HG02870 (cell line): ENCODE results near the gene NCOA1.
"Not testable (repeated sequence)": the region's sequence is repeated elsewhere in the genome, so short reads cannot be mapped to it uniquely, and the experiment has no call there.

Source experiments
- ATAC-seq: cut with Tn5 transposase; IDR thresholded peaks from one replicate; pipeline ENCODE4 v1.9.1; 2021; ENCODE audit warnings: mild to moderate bottlenecking, moderate library complexity; ENCODE audit not compliant: unreplicated experiment

Gene NCOA1

DNA sequence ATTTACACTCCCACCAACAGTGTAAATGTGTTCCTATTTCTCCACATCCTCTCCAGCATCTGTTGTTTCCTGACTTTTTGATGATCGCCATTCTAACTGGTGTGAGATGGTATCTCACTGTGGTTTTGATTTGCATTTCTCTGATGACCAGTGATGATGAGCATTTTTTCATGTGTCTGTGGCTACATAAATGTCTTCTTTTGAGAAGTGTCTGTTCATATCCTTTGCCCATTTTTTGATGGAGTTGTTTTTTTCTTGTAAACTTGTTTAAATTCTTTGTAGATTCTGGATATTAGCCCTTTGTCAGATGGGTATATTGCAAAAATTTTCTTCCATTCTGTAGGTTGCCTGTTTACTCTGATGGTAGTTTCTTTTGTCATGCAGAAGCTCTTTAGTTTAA lies 41.0 kb downstream of the NCOA1 start:
- ATAC-seq, result not testable (repeated sequence)

- ATAC-seq, result not testable (repeated sequence)
Observed at GRCh38 chr2:24533574-24533973, 42.5 kb downstream of the NCOA1 start.

GRCh38 chr2:24538720-24539119 lies 47.7 kb downstream of the NCOA1 start:
- no peak for ATAC-seq

GRCh38 chr2:24539258-24539657 lies 48.2 kb downstream of the NCOA1 start:
- no peak for ATAC-seq

- ATAC-seq, result no peak
Observed at GRCh38 chr2:24540011-24540477, 49.0 kb downstream of the NCOA1 start.

DNA sequence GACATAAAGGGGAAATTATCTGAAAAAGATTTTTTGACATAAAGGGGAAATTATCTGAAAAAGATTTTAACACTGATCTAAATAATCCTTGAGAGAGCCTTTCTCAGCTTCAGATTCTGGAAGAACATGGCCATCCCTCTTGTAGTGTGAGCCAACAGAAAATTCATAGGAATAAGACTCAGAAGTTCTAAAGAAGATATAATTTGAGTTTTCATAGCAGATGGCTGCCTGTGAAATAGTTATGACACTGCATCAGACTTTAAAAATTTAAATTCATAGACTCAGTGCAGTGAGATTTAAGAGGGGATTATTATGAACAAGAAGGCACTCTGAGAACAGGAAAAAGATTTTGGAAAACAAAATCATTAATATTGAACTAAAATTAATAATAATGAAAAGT lies 50.6 kb downstream of the NCOA1 start:
- ATAC-seq, result no peak

- ATAC-seq, result no peak
Observed at GRCh38 chr2:24542269-24542872, 51.3 kb downstream of the NCOA1 start.

GRCh38 chr2:24543252-24543651 lies 52.2 kb downstream of the NCOA1 start:
- no peak for ATAC-seq

GRCh38 chr2:24544456-24545115 lies 53.5 kb downstream of the NCOA1 start:
- ATAC-seq, result no peak

DNA sequence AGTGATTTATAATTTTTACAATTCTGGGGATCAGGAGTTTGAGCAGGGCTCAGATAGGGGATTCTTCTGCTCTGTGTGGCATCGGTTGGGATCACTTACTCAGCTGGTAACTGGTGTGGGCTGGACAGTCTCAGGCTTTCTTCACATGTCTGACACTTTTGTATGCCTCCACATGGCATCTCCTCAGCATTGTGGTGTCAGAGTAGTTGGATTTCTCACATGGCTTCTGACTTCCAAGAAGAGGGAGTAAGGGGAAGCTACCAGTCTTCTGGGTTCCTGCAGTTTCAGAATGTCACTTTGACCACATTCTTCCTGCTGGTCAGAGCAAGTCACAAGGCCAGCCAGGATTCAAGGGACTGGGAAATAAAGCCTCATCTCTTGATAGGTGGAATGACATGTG lies 55.6 kb downstream of the NCOA1 start:
- no peak for ATAC-seq

DNA sequence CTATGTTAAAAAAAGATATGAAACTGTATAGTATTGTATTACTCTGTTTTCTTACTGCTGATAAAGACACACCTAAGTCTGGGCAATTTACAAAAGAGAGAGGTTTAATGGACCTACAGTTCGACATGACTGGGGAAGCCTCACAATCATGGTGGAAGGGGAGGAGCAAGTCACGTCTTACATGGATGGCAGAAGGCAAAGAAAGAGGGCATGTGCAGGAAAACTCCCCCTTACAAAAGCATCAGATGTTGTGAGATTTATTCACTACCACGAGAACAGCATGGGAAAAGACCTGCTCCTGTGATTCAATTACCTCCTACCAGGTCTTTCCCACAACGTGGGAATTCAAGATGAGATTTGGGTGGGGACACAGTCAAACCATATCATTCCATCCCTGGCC lies 57.0 kb downstream of the NCOA1 start:
- ATAC-seq, result no peak

DNA sequence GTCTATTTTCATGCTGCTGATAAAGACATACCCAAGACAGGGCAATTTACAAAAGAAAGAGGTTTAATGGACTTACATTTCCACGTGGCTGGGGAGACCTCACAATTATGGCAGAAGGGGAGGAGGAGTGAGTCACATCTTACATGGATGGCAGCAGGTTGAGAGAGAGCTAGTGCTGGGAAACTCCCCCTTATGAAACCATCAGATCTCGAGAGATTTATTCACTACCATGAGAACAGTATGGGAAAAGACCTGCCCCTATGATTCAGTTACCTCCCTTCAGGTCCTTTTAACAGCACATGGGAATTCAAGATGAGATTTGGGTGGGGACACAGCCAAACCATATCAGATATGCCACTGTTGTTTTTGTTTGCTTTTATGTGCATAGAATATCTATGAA lies 59.2 kb downstream of the NCOA1 start:
- not testable (repeated sequence) for ATAC-seq

GRCh38 chr2:24551016-24551415 lies 60.0 kb downstream of the NCOA1 start:
- no peak for ATAC-seq

GRCh38 chr2:24552836-24553235 lies 61.8 kb downstream of the NCOA1 start:
- ATAC-seq, result no peak

DNA sequence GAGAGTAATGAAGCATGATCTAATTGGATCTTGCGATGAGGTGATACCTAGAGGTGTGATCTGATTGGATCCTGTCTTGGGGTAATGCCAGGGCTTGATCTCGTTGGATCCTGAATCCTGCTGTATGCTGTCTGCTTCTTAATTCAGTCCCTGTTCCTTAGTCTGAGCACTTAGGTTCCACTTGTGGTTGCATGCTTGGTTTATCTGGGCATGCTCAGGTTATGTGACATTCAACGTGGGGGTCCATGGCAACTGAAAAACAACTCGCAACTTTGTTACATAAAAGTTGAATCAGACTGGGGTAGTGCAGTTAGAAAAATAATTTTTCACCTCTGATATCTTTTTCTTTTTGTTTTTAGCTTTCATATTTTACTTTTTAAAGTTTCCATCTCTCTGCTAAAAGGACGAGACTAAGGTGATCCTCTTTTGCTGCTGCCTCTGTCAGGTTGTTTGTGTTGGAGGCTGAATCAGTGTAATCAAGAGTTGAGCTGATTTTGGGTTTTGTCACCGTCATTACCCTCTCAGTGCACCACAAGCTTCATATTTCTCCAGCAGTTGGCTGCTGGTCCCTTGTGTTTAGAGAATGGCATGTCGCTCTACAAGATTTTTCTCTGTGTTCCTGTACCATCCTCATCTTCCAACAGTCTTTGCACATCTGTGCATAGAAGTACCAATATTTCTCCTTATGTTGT lies 67.9 kb downstream of the NCOA1 start:
- ATAC-seq, result no peak

DNA sequence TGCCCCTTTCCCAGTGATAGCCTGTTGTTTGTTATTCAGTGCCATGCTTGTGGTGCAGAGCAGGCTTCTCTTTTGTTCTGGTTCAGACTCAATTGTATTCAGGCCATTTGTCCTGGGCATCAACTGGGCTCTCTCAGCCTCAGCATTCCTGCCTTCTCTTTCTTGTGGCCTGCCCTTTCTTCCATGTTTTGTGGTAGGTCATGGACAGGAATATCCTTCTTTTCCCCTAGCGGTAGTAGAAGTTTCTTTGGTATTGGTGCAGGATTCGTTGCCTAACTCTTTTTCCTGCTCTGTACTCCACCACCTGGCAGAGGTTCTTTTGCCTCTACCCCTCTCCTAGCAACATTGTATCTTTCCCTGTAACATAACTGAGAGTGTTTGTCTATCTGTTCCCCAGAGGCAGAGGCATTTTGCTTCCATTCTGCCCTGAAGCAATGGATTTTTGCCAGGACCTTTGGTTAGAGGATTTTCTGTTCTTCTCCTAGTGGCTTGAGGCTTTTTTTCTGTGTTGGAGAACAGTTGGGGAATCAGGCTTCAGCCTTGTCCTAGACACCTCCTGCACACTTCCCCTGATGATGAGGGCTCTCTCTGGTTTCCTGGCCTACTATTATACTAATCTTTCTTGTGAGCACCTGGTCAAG lies 68.5 kb downstream of the NCOA1 start:
- no peak for ATAC-seq

DNA sequence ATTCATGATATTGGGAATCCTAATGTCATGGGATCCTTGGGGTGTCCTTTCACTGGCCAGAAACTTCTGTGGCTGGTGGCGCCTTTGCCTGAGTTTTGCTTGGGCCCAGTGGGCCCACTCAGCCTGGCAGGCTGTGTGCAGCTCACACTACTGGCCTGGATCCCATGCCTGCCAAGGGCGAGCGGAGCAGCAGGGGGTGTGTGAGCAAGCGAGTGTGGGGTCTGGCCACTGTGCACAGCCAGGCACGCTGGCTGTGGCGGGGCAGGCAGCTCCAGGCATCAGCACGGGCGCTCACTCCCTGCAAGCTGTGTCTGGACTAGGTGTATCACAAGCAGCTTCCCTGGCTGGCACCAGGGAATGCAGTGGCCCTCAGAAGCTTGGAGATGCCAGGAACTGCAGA lies 74.5 kb downstream of the NCOA1 start:
- ATAC-seq, result no peak

DNA sequence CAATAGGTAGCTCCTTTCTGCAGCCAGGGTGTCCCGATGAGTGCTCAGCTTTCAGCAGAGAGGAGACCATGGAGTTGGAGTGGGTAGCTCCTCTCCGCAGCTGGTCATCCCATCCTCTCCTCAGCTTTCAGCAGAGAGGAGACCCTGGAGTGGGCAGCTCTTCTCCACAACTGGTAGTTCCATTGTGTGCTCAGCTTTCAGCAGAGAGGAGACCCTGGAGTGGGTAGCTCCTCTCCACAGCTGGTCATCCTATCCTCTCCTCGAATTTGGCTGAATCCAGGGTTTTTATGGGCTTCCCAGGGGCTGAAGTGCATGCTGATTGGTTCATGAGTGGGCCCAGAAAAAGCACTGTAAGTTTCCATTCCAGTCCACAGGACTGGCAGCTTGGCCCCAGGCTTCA lies 75.2 kb downstream of the NCOA1 start:
- no peak for ATAC-seq

DNA sequence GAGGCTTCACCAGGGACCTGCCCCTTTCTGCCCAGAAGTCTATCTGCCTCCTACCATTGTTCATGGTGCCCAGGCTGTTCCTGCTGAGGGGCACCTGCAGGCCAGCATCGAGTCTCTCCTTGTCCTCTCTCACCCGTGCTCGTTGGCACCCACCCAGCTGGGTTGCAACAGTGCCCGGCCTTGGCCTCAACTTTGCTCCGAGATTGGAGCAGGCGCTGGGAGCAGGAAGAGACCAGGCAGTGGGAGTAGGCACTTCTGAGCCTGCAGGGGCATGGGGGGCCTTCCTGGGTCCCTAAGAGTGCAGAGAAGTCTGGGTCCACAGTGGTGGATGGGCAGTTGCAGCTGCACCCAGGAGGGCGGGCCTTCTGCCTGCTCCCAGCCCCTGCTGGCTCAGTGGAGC lies 75.6 kb downstream of the NCOA1 start:
- no peak for ATAC-seq

DNA sequence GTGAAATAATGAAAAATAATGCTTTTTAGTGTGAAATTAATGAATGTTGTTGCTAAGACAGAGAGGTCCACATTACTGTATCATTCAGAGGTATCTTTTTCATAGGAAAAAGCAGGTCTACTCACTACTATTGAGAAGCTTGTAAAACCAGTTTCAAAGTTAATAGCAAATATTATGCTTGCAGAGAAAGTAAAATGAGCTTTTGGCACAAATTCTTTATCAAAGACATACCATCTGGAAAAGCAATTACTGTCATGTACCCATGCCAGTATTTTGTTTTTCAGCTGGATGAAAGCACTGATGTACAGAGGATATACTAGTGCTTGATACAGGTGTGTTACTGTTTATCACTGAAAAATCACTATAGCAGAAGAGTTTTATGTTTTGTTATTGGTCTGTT lies 77.5 kb downstream of the NCOA1 start:
- no peak for ATAC-seq

DNA sequence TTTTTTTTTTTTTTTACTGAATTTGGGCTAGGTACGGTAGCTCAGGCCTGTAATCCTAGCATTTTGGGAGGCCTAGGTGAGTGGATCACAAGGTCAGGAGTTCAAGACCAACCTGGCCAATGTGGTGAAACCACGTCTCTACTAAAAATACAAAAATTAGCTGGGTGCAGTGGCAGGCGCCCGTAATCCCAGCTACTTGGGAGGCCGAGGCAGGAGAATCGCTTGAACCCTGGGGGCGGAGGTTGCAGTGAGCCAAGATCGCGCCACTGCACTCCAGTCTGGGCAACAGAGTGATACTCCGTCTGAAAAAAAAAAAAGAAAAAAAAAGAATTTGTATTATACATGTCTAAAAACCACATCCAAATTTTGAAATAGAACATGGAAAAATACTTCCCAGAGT lies 78.5 kb downstream of the NCOA1 start:
- not testable (repeated sequence) for ATAC-seq

GRCh38 chr2:24570225-24570624 lies 79.2 kb downstream of the NCOA1 start:
- no peak for ATAC-seq
